PC-3 (cell line): Measurements from ENCODE around the gene KCTD5. TPM values are rescaled to one million over a fixed set of nuclear protein-coding genes. Genes with fewer than 3 reads are reported as not detected.

Experiments used
- ATAC-seq: fragments of 200-7000 bp; cut with Tn5 transposase; 2 replicates; pipeline ENCODE4 v1.9.1; 2020; ENCODE audit warnings: mild to moderate bottlenecking, moderate library complexity
- BruUV-seq: library from RNA; stranded (reverse); fragments of 400-500 nt; replicated peaks from 2 replicates; lab custom pipeline; 2021; lab: Mats Ljungman, UMichigan
- CTCF ChIA-PET: fragments of 300-600 bp; sonication (Branson Sonifier 250); formaldehyde crosslinking; loops from one replicate; lab custom pipeline; 2022; ENCODE audit warnings: antibody characterized with exemption; lab: Charles Lee
- POLR2A ChIA-PET: fragments of 300-600 bp; sonication (Branson Sonifier 250); formaldehyde crosslinking; loops from one replicate; lab custom pipeline; 2022; ENCODE audit warnings: antibody characterized with exemption; ENCODE audit not compliant: unreplicated experiment; lab: Charles Lee
- DNase-seq: peaks from one replicate; pipeline ENCODE4 v3.0.0-alpha.2; 2015
- H2AFZ ChIP-seq: fragments of 300-600 bp; sonication (generic); 2 replicates; pipeline ENCODE4 v1.6.0; 2016; ENCODE audit warnings: antibody characterized with exemption, low read length
- H3F3A ChIP-seq: fragments of 300-600 bp; sonication (generic); one replicate; pipeline ENCODE4 v1.6.0; 2017; ENCODE audit warnings: antibody characterized with exemption, low read length, control low read depth, mild to moderate bottlenecking; ENCODE audit not compliant: unreplicated experiment
- H3K27ac ChIP-seq: fragments of 300-600 bp; sonication (generic); 2 replicates; pipeline ENCODE4 v1.5.1; 2016; ENCODE audit warnings: mild to moderate bottlenecking, low read length
- H3K27me3 ChIP-seq: fragments of 300-600 bp; sonication (generic); 2 replicates; pipeline ENCODE4 v1.6.1; 2016; ENCODE audit warnings: low read length, mixed read lengths
- H3K36me3 ChIP-seq: fragments of 300-600 bp; sonication (generic); 2 replicates; pipeline ENCODE4 v1.6.1; 2016; ENCODE audit warnings: low read depth, mixed run types, low read length, mixed read lengths
- H3K4me1 ChIP-seq: fragments of 300-600 bp; sonication (generic); 2 replicates; pipeline ENCODE4 v1.5.1; 2016; ENCODE audit warnings: low read length; ENCODE audit not compliant: insufficient read depth
- H3K4me2 ChIP-seq: fragments of 300-600 bp; sonication (generic); 2 replicates; pipeline ENCODE4 v1.6.0; 2016; ENCODE audit warnings: low read length
- H3K4me3 ChIP-seq: fragments of 300-600 bp; sonication (generic); 2 replicates; pipeline ENCODE4 v1.5.1; 2016; ENCODE audit warnings: mild to moderate bottlenecking, low read length, mixed read lengths
- H3K79me2 ChIP-seq: fragments of 300-600 bp; sonication (generic); 2 replicates; pipeline ENCODE4 v1.6.1; 2017; ENCODE audit warnings: low read length, mixed read lengths
- H3K9ac ChIP-seq: fragments of 300-600 bp; sonication (generic); 2 replicates; pipeline ENCODE4 v1.6.0; 2016; ENCODE audit warnings: mild to moderate bottlenecking, low read length
- H3K9me2 ChIP-seq: fragments of 300-600 bp; sonication (generic); replicated peaks from 2 replicates; pipeline ENCODE4 v1.6.1; 2016; ENCODE audit warnings: mixed run types, low read length, mixed read lengths
- H3K9me3 ChIP-seq: fragments of 300-600 bp; sonication (generic); 2 replicates; pipeline ENCODE4 v1.6.1; 2016; ENCODE audit warnings: low read length, mixed read lengths
- H4K20me1 ChIP-seq: fragments of 300-600 bp; sonication (generic); 2 replicates; pipeline ENCODE4 v1.6.1; 2016; ENCODE audit warnings: low read length, mixed read lengths
- CTCF ChIP-seq: fragments of 300-600 bp; sonication (generic); conservative IDR thresholded peaks from 2 replicates; pipeline ENCODE4 v1.5.1; 2017; ENCODE audit warnings: antibody characterized with exemption, low read depth, mild to moderate bottlenecking, low read length
- EZH2 ChIP-seq: fragments of 300-600 bp; sonication (generic); IDR thresholded peaks from one replicate; pipeline ENCODE4 v1.6.1; 2017; ENCODE audit warnings: antibody characterized with exemption, mild to moderate bottlenecking, low read length; ENCODE audit not compliant: unreplicated experiment
- EZH2phosphoT487 ChIP-seq: fragments of 300-600 bp; sonication (generic); IDR thresholded peaks from 2 replicates; pipeline ENCODE4 v1.6.1; 2018; ENCODE audit warnings: mild to moderate bottlenecking, antibody characterized with exemption, low read length, borderline replicate concordance
- intact Hi-C: fragments of 100-400 bp; cut with micrococcal nuclease; formaldehyde crosslinking; loops from 2 replicates; pipeline ENCODE4 v1.9.0; 2023
- total RNA-seq: library from RNA; depleted of rRNA; stranded (reverse); fragments of >200 nt; gene quantifications from 2 replicates; pipeline ENCODE4 v1.2.3, GENCODE V29; 2014

KCTD5 gene
- total RNA-seq, 1 experiment from 2014 or later, result 52.2 TPM

GRCh38 chr16:2719328-2720063 is 37.2 kb downstream of the KCTD5 start:
- Histone ChIP-seq H3K9me3 (no peaks in the 10 kb centered on the region), H3K9ac (no peak overlapping the region), H3K27ac (no peak overlapping the region), H3K4me2 (peak overlapping the region; percentile 73), H2AFZ (no peak overlapping the region), H4K20me1 (no peaks in the 10 kb centered on the region), H3K9me2 (no peaks in the 10 kb centered on the region), H3K79me2 (no peaks in the 10 kb centered on the region), H3F3A (no peaks in the 10 kb centered on the region), H3K27me3 (no peaks in the 10 kb centered on the region), H3K36me3 (no peaks in the 10 kb centered on the region), H3K4me3 (no peak overlapping the region; the same call in 1 of the 2 replicates), H3K4me1 (peaks cover 15% of the 10 kb centered on the region)
- intact Hi-C loops, result loop anchor here (5.0 kb wide), 1 partner anchor 37 kb away; the partner anchor contains the start of gene KCTD5
- ChIA-PET POLR2A (no interaction called here), CTCF (no interaction called here)
- BruUV-seq, result no TSS peak
- DNase-seq (peak; percentile 18), ATAC-seq (0 out of 2 replicates have a peak, but pooled peaks have one; percentile 5)
- TF ChIP-seq EZH2, result no peak
- no peak for TF ChIP-seq CTCF
- no peak for TF ChIP-seq EZH2phosphoT487

- H3K4me1 ChIP-seq, result peaks cover 15% of the 10 kb centered on the region
- ATAC-seq (no peak), DNase-seq (no peak)
- H4K20me1 ChIP-seq, result no peaks in the 10 kb centered on the region
- no peaks in the 10 kb centered on the region for H3K9me3 ChIP-seq
- ChIA-PET POLR2A (no interaction called here), CTCF (no interaction called here)
- BruUV-seq, result no TSS peak
- H3K27me3 ChIP-seq, result no peaks in the 10 kb centered on the region
- H3K9me2 ChIP-seq, result no peaks in the 10 kb centered on the region
- intact Hi-C loops, result loop anchor here (5.0 kb wide), 1 partner anchor 38 kb away; the partner anchor contains the start of gene KCTD5
- peak within 1 kb of the TSS; percentile 68 for H3K4me3 ChIP-seq
- H3K27ac ChIP-seq, result peak within 1 kb of the TSS; percentile 42; the same call in 1 of the 2 replicates
- peak within 1 kb of the TSS; percentile 77 for H2AFZ ChIP-seq
- peak within 1 kb of the TSS; percentile 73 for H3K4me2 ChIP-seq
- H3K9ac ChIP-seq, result peak within 1 kb of the TSS; percentile 79
- H3F3A ChIP-seq, result no peaks in the 10 kb centered on the region
- H3K36me3 ChIP-seq, result no peaks in the 10 kb centered on the region
- no peaks in the 10 kb centered on the region for H3K79me2 ChIP-seq
- TF ChIP-seq EZH2 (no peak), EZH2phosphoT487 (no peak), CTCF (no peak)
Observed at GRCh38 chr16:2720064-2720457, 37.7 kb downstream of the KCTD5 start, which contains the start of gene PRSS27. Gene PRSS27, minus strand, starts transcription at chr16:2720224. Its CDS starts 64 bp downstream, at chr16:2720160.
